ENCODE data around the gene SLC2A5. TPM values are rescaled to one million over a fixed set of nuclear protein-coding genes. Genes with fewer than 3 reads are reported as not detected.
A peak's percentile ranks its signal among the peaks of the same experiment; 100 is the strongest.

The SLC2A5 gene
- total RNA-seq, 4 donors from 2014 or later: 0.16 to 2.7 (median 0.39) TPM

- Histone ChIP-seq H3K36me3 (no peaks in the 10 kb centered on the region), H3K4me1 (peaks cover 5 to 21% (median 6%) of the 10 kb centered on the region in 3 donors), H3K4me3 (no peak overlapping the region), H3K27ac (peak overlapping the region in 3 of 4 donors; percentile 59 to 75 (median 59)), H3K9me3 (no peaks in the 10 kb centered on the region), H3K27me3 (no peaks in the 10 kb centered on the region)
- TF ChIP-seq, protein P1, sequence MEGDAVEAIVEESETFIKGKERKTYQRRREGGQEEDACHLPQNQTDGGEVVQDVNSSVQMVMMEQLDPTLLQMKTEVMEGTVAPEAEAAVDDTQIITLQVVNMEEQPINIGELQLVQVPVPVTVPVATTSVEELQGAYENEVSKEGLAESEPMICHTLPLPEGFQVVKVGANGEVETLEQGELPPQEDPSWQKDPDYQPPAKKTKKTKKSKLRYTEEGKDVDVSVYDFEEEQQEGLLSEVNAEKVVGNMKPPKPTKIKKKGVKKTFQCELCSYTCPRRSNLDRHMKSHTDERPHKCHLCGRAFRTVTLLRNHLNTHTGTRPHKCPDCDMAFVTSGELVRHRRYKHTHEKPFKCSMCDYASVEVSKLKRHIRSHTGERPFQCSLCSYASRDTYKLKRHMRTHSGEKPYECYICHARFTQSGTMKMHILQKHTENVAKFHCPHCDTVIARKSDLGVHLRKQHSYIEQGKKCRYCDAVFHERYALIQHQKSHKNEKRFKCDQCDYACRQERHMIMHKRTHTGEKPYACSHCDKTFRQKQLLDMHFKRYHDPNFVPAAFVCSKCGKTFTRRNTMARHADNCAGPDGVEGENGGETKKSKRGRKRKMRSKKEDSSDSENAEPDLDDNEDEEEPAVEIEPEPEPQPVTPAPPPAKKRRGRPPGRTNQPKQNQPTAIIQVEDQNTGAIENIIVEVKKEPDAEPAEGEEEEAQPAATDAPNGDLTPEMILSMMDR (IDR thresholded peaks at IDR 0.05): no peak
- TF ChIP-seq POLR2AphosphoS5 (IDR thresholded peaks at IDR 0.05) (no peak), POLR2A (IDR thresholded peaks at IDR 0.05) (no peak), EP300 (IDR thresholded peaks at IDR 0.05) (no peak)
- no peak for ATAC-seq
- WGBS, 2 donors (ENCODE audit: low coverage in 1 of 2): 47% methylated on average over 2 to 4 of the region's 7 CpGs
Observed at GRCh38 chr1:9085306-9085940, 16.0 kb upstream of the SLC2A5 start.

GRCh38 chr1:9084906-9085305 is 15.5 kb upstream of the SLC2A5 start:
- H3K4me3 ChIP-seq: no peak overlapping the region
- 40 to 47% methylated on average over 1 to 6 of the region's 8 CpGs for WGBS, 2 donors (ENCODE audit: low coverage in 1 of 2)
- peak; percentile 78 for ATAC-seq
- peaks cover 5 to 21% (median 6%) of the 10 kb centered on the region in 3 donors for H3K4me1 ChIP-seq
- TF ChIP-seq, protein P1 (IDR thresholded peaks at IDR 0.05): no peak
- TF ChIP-seq POLR2AphosphoS5 (IDR thresholded peaks at IDR 0.05): peak; percentile 11
- no peak for TF ChIP-seq EP300 (IDR thresholded peaks at IDR 0.05)
- no peaks in the 10 kb centered on the region for H3K27me3 ChIP-seq
- no peaks in the 10 kb centered on the region for H3K9me3 ChIP-seq
- H3K27ac ChIP-seq: peak overlapping the region; percentile 26 to 75 (median 59)
- no peaks in the 10 kb centered on the region for H3K36me3 ChIP-seq

DNA sequence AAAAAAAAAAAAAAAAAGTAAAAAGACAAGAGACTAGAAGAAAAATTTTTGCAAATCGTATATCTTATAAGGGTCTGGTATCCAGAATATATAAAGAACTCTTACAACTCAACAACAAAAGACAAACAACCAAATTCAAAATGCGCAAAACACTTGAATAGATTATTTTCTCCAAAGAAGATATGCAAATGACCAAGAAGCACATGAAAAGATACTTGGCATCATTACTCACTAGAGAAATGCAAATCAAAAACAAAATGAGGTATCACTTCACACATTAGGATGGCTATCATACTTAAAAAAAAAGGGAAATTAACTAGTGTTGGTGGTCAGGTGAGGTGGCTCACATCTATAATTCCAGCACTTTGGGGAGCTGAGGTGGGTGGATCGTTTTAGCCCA is 12.0 kb upstream of the SLC2A5 start:
- ATAC-seq: no peak
- 93 to 95% methylated on average over 2 to 3 of the region's 3 CpGs for WGBS, 2 donors (ENCODE audit: low coverage in 1 of 2)
- no peak for TF ChIP-seq EP300 (IDR thresholded peaks at IDR 0.05)
- no peak for TF ChIP-seq POLR2AphosphoS5 (IDR thresholded peaks at IDR 0.05)
- no peak for TF ChIP-seq POLR2A (IDR thresholded peaks at IDR 0.05)
- TF ChIP-seq, protein P1 (IDR thresholded peaks at IDR 0.05): no peak
- Histone ChIP-seq H3K27ac (no peak overlapping the region), H3K27me3 (no peaks in the 10 kb centered on the region), H3K4me3 (no peak overlapping the region), H3K9me3 (no peaks in the 10 kb centered on the region), H3K4me1 (peaks cover 5 to 29% (median 6%) of the 10 kb centered on the region in 3 donors), H3K36me3 (no peaks in the 10 kb centered on the region)

DNA sequence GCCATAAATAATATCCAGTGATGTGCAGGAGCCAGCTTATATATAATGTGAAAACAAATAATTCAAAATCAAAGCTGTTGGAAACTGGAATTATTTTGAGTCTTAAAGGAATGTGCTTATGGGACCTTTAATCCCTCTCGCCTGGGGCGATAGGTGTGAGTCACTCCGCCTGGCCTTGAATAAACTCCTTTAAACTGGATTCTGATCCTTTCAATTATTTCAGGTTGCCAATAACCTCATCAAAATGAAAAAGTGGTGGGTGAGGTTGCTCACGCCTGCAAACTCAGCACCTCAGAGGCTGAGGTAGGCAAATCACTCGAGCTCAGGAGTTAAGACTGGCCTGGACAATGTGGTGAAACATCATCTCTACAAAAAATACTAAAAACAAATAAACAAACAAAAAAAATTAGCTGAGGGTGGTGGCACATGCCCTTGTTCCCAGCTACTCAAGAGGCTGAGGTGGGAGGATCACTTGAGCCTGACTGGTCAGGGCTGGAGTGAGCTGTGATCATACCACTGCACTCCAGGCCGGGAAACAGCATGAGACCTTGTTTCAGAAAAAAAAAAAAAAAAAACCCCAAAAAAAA is 11.4 kb upstream of the SLC2A5 start:
- Histone ChIP-seq H3K4me1 (peaks cover 5 to 26% (median 6%) of the 10 kb centered on the region in 3 donors), H3K9me3 (no peaks in the 10 kb centered on the region), H3K36me3 (no peaks in the 10 kb centered on the region), H3K4me3 (no peak overlapping the region), H3K27ac (no peak overlapping the region), H3K27me3 (no peaks in the 10 kb centered on the region)
- TF ChIP-seq POLR2AphosphoS5 (IDR thresholded peaks at IDR 0.05) (no peak), POLR2A (IDR thresholded peaks at IDR 0.05) (no peak), EP300 (IDR thresholded peaks at IDR 0.05) (no peak)
- TF ChIP-seq, protein P1 (IDR thresholded peaks at IDR 0.05): no peak
- WGBS, 2 donors (ENCODE audit: low coverage in 1 of 2): 85 to 100% methylated on average over 2 to 6 of the region's 6 CpGs
- ATAC-seq: no peak

Data from gastroesophageal sphincter (tissue), 4 donors.